H1 (cell line): ENCODE results near the gene PRRX2. TPM values are rescaled to one million over a fixed set of nuclear protein-coding genes. Genes with fewer than 3 reads are reported as not detected.

Experiments used
- CTCF ChIA-PET: fragments of 300-600 bp; sonication (Branson Sonifier 250); formaldehyde crosslinking; loops from one replicate; lab custom pipeline; 2021; ENCODE audit not compliant: partially characterized antibody; lab: Charles Lee
- POLR2A ChIA-PET: fragments of 300-600 bp; sonication (Branson Sonifier 250); formaldehyde crosslinking; loops from one replicate; lab custom pipeline; 2021; ENCODE audit warnings: inconsistent platforms; ENCODE audit not compliant: partially characterized antibody; lab: Charles Lee
- DNase-seq, 2 experiments: peaks; one replicate each; pipeline versions ENCODE4 v3.0.0 to v3.0.0-alpha.2; 2010 to 2022; ENCODE audit warnings: low spot score in 2 of 2, low read depth in 1 of 2, mixed read lengths in 1 of 2
- FAIRE-seq: peaks from 2 replicates; lab custom pipeline; 2011; peaks lifted over from hg19 to GRCh38; lab: Jason Lieb, UNC
- H2AFZ ChIP-seq: 2 replicates; pipeline ENCODE4 v1.8.1; 2012; ENCODE audit warnings: low read length, inconsistent platforms
- H2AK5ac ChIP-seq: 2 replicates; pipeline ENCODE4 v1.6.1; 2013; ENCODE audit warnings: low read depth, low read length
- H2BK120ac ChIP-seq: replicated peaks from 2 replicates; pipeline ENCODE3; 2013; ENCODE audit warnings: low read depth, low read length, inconsistent platforms
- H2BK12ac ChIP-seq: 2 replicates; pipeline ENCODE4 v1.6.1; 2013; ENCODE audit warnings: low read depth, low read length
- H2BK15ac ChIP-seq: 2 replicates; pipeline ENCODE4 v1.6.1; 2013; ENCODE audit warnings: low read length
- H2BK20ac ChIP-seq: 2 replicates; pipeline ENCODE4 v1.6.1; 2013; ENCODE audit warnings: low read length
- H2BK5ac ChIP-seq: 2 replicates; pipeline ENCODE4 v1.6.1; 2013; ENCODE audit warnings: low read depth, low read length
- H3K14ac ChIP-seq: 2 replicates; pipeline ENCODE4 v1.6.1; 2013; ENCODE audit warnings: inconsistent platforms; ENCODE audit not compliant: insufficient read length
- H3K18ac ChIP-seq: 2 replicates; pipeline ENCODE4 v1.6.1; 2013; ENCODE audit warnings: low read length; ENCODE audit errors: extremely low read depth
- H3K23ac ChIP-seq: 2 replicates; pipeline ENCODE4 v1.6.1; 2013; ENCODE audit warnings: inconsistent platforms; ENCODE audit not compliant: insufficient read length
- H3K23me2 ChIP-seq: 2 replicates; pipeline ENCODE4 v1.6.1; 2013; ENCODE audit warnings: low read depth, low read length
- H3K27ac ChIP-seq: 2 replicates; pipeline ENCODE4 v1.6.1; 2011; ENCODE audit warnings: low read depth, low read length, inconsistent platforms
- H3K27me3 ChIP-seq, 4 experiments: replicated peaks in 1 of 4; 1 replicate in 1 of 4; 2 replicates in 3 of 4; pipeline versions ENCODE4 v1.6.1 to v1.8.1; 2011 to 2013; ENCODE audit warnings: low read length in 3 of 4, mild to moderate bottlenecking in 3 of 4, inconsistent platforms in 2 of 4, mixed read lengths in 2 of 4, moderate library complexity in 1 of 4; ENCODE audit not compliant: control insufficient read depth in 3 of 4, insufficient read depth in 3 of 4; ENCODE audit errors: extremely low read depth in 1 of 4
- H3K36me3 ChIP-seq, 4 experiments: 2 replicates each; pipeline versions ENCODE4 v1.6.1 to v1.8.1; 2011 to 2013; ENCODE audit warnings: mild to moderate bottlenecking in 4 of 4, low read length in 3 of 4, moderate library complexity in 2 of 4, control low read depth in 1 of 4, inconsistent platforms in 1 of 4; ENCODE audit not compliant: insufficient read depth in 4 of 4, control insufficient read depth in 2 of 4
- H3K4ac ChIP-seq: replicated peaks from 2 replicates; pipeline ENCODE3; 2013; ENCODE audit warnings: low read length, low read depth, mixed read lengths, inconsistent platforms; ENCODE audit not compliant: insufficient read length
- H3K4me1 ChIP-seq, 4 experiments: replicated peaks in 1 of 4; 1 replicate in 1 of 4; 2 replicates in 3 of 4; pipeline versions ENCODE4 v1.6.1 to v1.8.1; 2011 to 2013; ENCODE audit warnings: low read length in 3 of 4, inconsistent platforms in 2 of 4, mixed read lengths in 1 of 4; ENCODE audit not compliant: insufficient read depth in 4 of 4, control insufficient read depth in 3 of 4
- H3K4me2 ChIP-seq, 2 experiments: 2 replicates each; pipeline versions ENCODE4 v1.6.1 to v1.8.1; 2011 to 2013; ENCODE audit warnings: low read depth in 2 of 2, low read length in 2 of 2, control low read depth in 1 of 2, inconsistent platforms in 1 of 2, mild to moderate bottlenecking in 1 of 2; ENCODE audit not compliant: insufficient read depth in 1 of 2
- H3K4me3 ChIP-seq, 4 experiments: fragments of 200-600, 300-600 bp in 1 of 4; sonication (generic), shearing (Covaris generic), sonication (Bioruptor Twin) in 1 of 4; 2 replicates each; pipeline versions ENCODE4 v1.5.1 to v1.8.1; 2011 to 2016; ENCODE audit warnings: low read length in 4 of 4, low read depth in 3 of 4, control low read depth in 2 of 4, inconsistent platforms in 2 of 4, mild to moderate bottlenecking in 2 of 4, mixed read lengths in 1 of 4, moderate library complexity in 1 of 4; ENCODE audit not compliant: insufficient read depth in 2 of 4; ENCODE audit errors: extremely low read depth in 1 of 4
- H3K56ac ChIP-seq: replicated peaks from 2 replicates; pipeline ENCODE3; 2013; ENCODE audit warnings: low read depth, mild to moderate bottlenecking, mixed read lengths, low read length, inconsistent platforms; ENCODE audit not compliant: insufficient read length
- H3K79me1 ChIP-seq: 2 replicates; pipeline ENCODE4 v1.6.1; 2013; ENCODE audit warnings: low read depth, low read length, control low read depth
- H3K79me2 ChIP-seq, 2 experiments: 2 replicates each; pipeline versions ENCODE4 v1.6.1 to v1.8.1; 2012 to 2013; ENCODE audit warnings: low read length in 2 of 2, mild to moderate bottlenecking in 2 of 2, inconsistent platforms in 1 of 2; ENCODE audit not compliant: insufficient read depth in 2 of 2, control insufficient read depth in 1 of 2
- H3K9ac ChIP-seq, 4 experiments: replicated peaks in 1 of 4; 1 replicate in 1 of 4; 2 replicates in 3 of 4; pipeline versions ENCODE4 v1.6.1 to v1.8.1; 2011 to 2013; ENCODE audit warnings: low read depth in 3 of 4, low read length in 3 of 4, control low read depth in 2 of 4, mild to moderate bottlenecking in 2 of 4, moderate library complexity in 2 of 4, inconsistent platforms in 1 of 4; ENCODE audit errors: extremely low read depth in 1 of 4
- H3K9me3 ChIP-seq, 2 experiments: 2 replicates each; pipeline versions ENCODE4 v1.6.1 to v1.8.1; 2012 to 2013; ENCODE audit warnings: mild to moderate bottlenecking in 2 of 2, moderate library complexity in 2 of 2, control low read depth in 1 of 2, inconsistent platforms in 1 of 2, low read depth in 1 of 2, low read length in 1 of 2, mixed read lengths in 1 of 2; ENCODE audit not compliant: insufficient read depth in 2 of 2
- H4K20me1 ChIP-seq, 2 experiments: replicated peaks in 1 of 2; 2 replicates each; pipeline versions ENCODE3 to v1.8.1; 2011 to 2013; ENCODE audit warnings: inconsistent platforms in 2 of 2, low read length in 2 of 2, mild to moderate bottlenecking in 1 of 2; ENCODE audit not compliant: insufficient read depth in 2 of 2, control insufficient read depth in 1 of 2
- H4K5ac ChIP-seq: 2 replicates; pipeline ENCODE4 v1.6.1; 2013; ENCODE audit warnings: low read length, low read depth, mixed read lengths, inconsistent platforms; ENCODE audit not compliant: insufficient read length
- H4K8ac ChIP-seq: 2 replicates; pipeline ENCODE4 v1.8.0; 2013; ENCODE audit warnings: mild to moderate bottlenecking, moderate library complexity, low read length, inconsistent platforms; ENCODE audit not compliant: insufficient read depth; ENCODE audit errors: extremely low read depth
- H4K91ac ChIP-seq: replicated peaks from 2 replicates; pipeline ENCODE3; 2013; ENCODE audit warnings: low read length, mixed read lengths, inconsistent platforms; ENCODE audit not compliant: insufficient read length
- FOSL1 ChIP-seq: IDR thresholded peaks from 2 replicates; pipeline ENCODE4 v1.6.1; 2011; ENCODE audit warnings: mild to moderate bottlenecking, low read depth, low read length, moderate library complexity; ENCODE audit not compliant: insufficient read depth
- GABPA ChIP-seq: IDR thresholded peaks from 2 replicates; pipeline ENCODE4 v1.6.1; 2011; ENCODE audit warnings: mild to moderate bottlenecking, low read length, moderate library complexity, borderline replicate concordance; ENCODE audit not compliant: insufficient read depth
- JUN ChIP-seq: IDR thresholded peaks from 2 replicates; pipeline ENCODE4 v1.6.1; 2011; ENCODE audit warnings: low read depth, mild to moderate bottlenecking, improper control_type of control experiment, low read length
- PHF8 ChIP-seq: fragments of 200-600 bp; sonication (generic); conservative IDR thresholded peaks from 2 replicates; pipeline ENCODE4 v1.7.1; 2012; ENCODE audit warnings: low read depth, mild to moderate bottlenecking, inconsistent platforms, low read length, moderate library complexity
- RNF2 ChIP-seq: fragments of 200-900, 300-1000 bp; sonication (generic); IDR thresholded peaks from 2 replicates; pipeline ENCODE4 v1.7.1; 2016; ENCODE audit warnings: borderline replicate concordance, low read depth, mild to moderate bottlenecking, antibody characterized with exemption, low read length; ENCODE audit not compliant: poor library complexity, severe bottlenecking; ENCODE audit errors: missing control alignments
- SIRT6 ChIP-seq: IDR thresholded peaks from one replicate; pipeline ENCODE4 v1.7.1; 2012; ENCODE audit warnings: low read length, inconsistent platforms
- SIX5 ChIP-seq: IDR thresholded peaks from 2 replicates; pipeline ENCODE4 v1.6.1; 2011; ENCODE audit warnings: mild to moderate bottlenecking, low read depth, low read length
- SUZ12 ChIP-seq: fragments of 200-600 bp; sonication (generic); IDR thresholded peaks from 2 replicates; pipeline ENCODE4 v1.6.1; 2012; ENCODE audit warnings: mild to moderate bottlenecking, inconsistent platforms, low read length, moderate library complexity, mixed read lengths
- WGBS, 2 experiments: shearing (Covaris generic) in 1 of 2; methylation state at CpG; one replicate each; pipeline versions ENCODE4 v1.1.6 to v1.1.7; 2013 to 2015; ENCODE audit warnings: low lambda C conversion rate in 2 of 2, mixed read lengths in 2 of 2, inconsistent platforms in 1 of 2, low coverage in 1 of 2, missing lambda C conversion rate in 1 of 2; ENCODE audit not compliant: insufficient replicate concordance in 2 of 2, insufficient coverage in 1 of 2, insufficient read length in 1 of 2; ENCODE audit errors: extremely low coverage in 1 of 2, missing lambda C conversion rate in 1 of 2; 5-methylcytosine and 5-hydroxymethylcytosine counted together
- polyA plus RNA-seq, 7 experiments: library from polyadenylated mRNA; depleted of rRNA in 3 of 7; stranded (reverse) in 5 of 7; unstranded in 2 of 7; fragments of >200 nt in 5 of 7; fragments of 200-250 nt in 2 of 7; gene quantifications; 1 replicate in 5 of 7; 2 replicates in 1 of 7; 4 replicates in 1 of 7; pipeline versions ENCODE4 v1.2.1 to v1.2.3, GENCODE V29; 2011 to 2013; ENCODE audit warnings: missing spikeins in 2 of 7, mixed read lengths in 2 of 7
- total RNA-seq: library from RNA; stranded (reverse); fragmentation: NEBNext Ultra II Directional; extraction: Animal tissue kit (Norgen Biotek cat#: 25700); gene quantifications from 2 replicates; pipeline ENCODE4 v1.2.1, GENCODE V29; 2021

PRRX2 gene
- total and polyA plus RNA-seq, 2 of the 8 experiments (the other 6 are each of a cell fraction or from before 2014, with no cell fraction given): 5.8 to 9.2 TPM

DNA sequence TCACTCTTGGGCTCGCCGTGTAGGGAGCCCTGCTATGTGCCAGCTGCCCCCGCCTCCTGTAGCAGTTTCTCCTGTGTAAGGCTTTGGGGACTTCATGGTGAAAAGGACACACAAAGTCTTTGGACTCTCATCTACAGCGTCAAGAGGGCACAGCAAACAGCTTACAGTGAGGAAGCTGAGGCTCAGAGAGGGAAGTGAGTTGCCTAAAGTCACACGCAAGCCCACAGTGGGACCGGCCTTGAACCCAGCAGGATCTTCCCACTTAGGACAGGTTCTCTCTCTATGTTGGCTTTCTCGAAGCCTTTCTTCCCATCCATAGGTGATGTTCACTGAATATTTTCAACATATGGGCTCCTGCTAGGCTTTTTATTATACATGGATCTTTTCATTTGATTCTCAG is 9.8 kb upstream of the PRRX2 start:
- Histone ChIP-seq H3K9me3 (no peaks in the 10 kb centered on the region), H2BK20ac (no peak overlapping the region), H3K4me3 (no peak overlapping the region), H3K79me1 (no peaks in the 10 kb centered on the region), H2BK15ac (no peak overlapping the region), H3K18ac (no peak overlapping the region), H3K27me3 (no peaks in the 10 kb centered on the region; a peak in 1 of 7 replicates), H3K56ac (no peak overlapping the region), H2AFZ (no peak overlapping the region), H2BK5ac (no peak overlapping the region), H3K27ac (no peak overlapping the region), H3K4me1 (no peaks in the 10 kb centered on the region), H4K5ac (no peak overlapping the region), H3K4ac (no peak overlapping the region), H3K23me2 (no peaks in the 10 kb centered on the region), H3K79me2 (no peaks in the 10 kb centered on the region), H2BK120ac (no peak overlapping the region), H3K14ac (no peak overlapping the region), H2AK5ac (no peak overlapping the region), H4K91ac (no peak overlapping the region), H3K23ac (no peak overlapping the region), H3K9ac (no peak overlapping the region), H4K8ac (no peak overlapping the region; the same call in 1 of the 2 replicates), H3K36me3 (no peaks in the 10 kb centered on the region), H2BK12ac (no peak overlapping the region), H3K4me2 (no peak overlapping the region), H4K20me1 (no peaks in the 10 kb centered on the region)
- WGBS, 2 experiments: 87% methylated on average over 7 of the region's 7 CpGs; no CpG with 5 or more reads in 1 of the 2 experiments
- ChIA-PET POLR2A (interaction anchor here (1.4 kb wide), 1 partner anchor 12 kb away, joined by 3 read pairs; no protein-coding TSS in a partner anchor), CTCF (interaction anchor here (0.6 to 3.3 kb wide), 6 partner anchors 10 to 451 kb away, joined by 3 to 14 read pairs (median 4); no protein-coding TSS in a partner anchor)
- DNase-seq: no peak
- FAIRE-seq: no peak
- TF ChIP-seq RNF2 (no peak), SIRT6 (no peak), PHF8 (no peak), JUN (no peak), FOSL1 (no peak), SIX5 (no peak), GABPA (no peak), SUZ12 (no peak)
